ENCODE data around the gene RARRES2. TPM values are rescaled to one million over a fixed set of nuclear protein-coding genes. Genes with fewer than 3 reads are reported as not detected.

Gene RARRES2
- total RNA-seq, 1 experiment from 2014 or later = 2.1 TPM

DNA sequence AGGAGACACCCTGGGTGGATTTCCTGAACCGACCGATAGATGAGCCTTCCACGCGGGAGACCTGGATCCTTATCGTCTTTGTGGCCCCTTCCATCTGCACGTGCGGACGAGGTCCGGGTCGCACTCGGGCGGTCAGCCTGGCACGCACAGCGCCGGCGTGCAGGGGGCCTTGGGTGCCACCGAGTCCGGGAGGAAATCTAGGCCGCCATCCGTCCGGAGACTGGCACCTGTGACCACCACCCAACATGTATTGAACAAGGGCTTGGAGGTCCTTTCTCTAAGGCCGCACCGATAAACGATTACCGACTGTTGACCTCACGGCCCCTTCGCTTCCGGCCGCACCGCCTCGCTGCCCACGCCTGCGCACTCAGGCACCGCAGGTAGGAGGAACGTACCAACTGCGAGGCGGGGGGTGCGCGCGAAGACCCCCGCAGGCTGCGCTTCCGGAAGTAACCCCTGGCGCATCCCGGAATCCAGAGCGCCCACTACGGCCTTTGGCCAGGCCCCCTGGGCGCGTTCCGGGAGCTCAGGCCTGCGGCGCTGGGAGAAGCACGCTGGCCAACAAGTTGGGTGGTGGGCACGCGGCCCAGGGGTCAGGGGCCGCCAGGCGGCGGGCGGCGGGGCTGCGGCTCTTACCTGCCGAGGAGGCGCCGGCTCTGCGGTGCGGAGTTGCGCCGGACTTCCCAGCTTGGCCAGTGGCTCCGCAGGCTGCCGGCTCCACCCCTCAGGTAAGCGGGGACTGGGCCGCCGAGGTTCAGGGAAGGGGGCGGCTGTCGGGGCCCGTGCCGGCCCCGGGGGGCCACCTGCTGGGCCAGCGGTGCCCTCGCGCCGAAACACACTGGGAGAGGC lies 18.4 kb downstream of the RARRES2 start, which contains the start of the genes ACTR3C and LRRC61 (continued):
- TF ChIP-seq TCF7L2 (IDR thresholded peaks at IDR 0.05; ENCODE audit: borderline replicate concordance, extremely low read depth, insufficient read depth, insufficient read length) (peak; percentile 34), EZH2 (IDR thresholded peaks at IDR 0.05) (no peak), EZH2phosphoT487 (IDR thresholded peaks at IDR 0.05; ENCODE audit: borderline replicate concordance) (no peak)

DNA sequence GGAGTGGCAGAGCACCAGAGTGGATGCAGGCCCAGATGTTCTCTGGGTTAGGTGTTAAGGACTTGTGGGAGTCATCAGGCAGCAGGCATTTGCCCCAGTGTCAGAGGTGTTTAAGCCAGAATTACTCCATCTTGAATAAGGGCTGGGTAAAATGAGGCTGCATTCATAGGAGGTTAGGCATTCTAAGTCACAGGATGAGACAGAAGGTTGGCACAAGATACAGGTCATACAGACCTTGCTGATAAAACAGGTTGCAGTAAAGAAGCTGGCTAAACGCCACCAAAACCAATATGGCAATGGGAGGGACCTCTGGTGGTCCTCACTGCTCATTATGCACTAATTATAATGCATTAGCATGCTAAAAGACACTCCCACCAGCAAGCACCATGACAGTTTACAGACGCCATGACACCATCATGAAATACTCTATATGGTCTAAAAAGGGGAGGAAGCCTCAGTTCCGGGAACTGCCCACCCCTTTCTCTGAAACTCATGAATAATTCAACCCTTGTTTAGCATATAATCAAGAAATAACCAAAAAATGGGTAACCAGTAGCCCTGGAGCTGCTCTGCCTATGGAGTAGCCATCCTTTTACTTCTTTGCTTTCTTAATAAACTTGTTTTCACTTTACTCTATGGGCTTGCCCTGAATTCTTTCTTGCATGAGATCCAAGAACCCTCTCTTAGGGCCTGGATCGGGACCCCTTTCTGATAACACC lies 19.2 kb downstream of the RARRES2 start:
- no peak overlapping the region for H2AFZ ChIP-seq (ENCODE audit: low read depth, low read length, poor library complexity, severe bottlenecking)
- peaks cover 14% of the 10 kb centered on the region for H3K79me2 ChIP-seq (ENCODE audit: insufficient read depth, low read length)
- intact Hi-C loops (cut with micrococcal nuclease) = no loop called here
- peak overlapping the region; percentile 90 for H3K27ac ChIP-seq (ENCODE audit: low read depth, low read length)
- RAD21 ChIA-PET (ENCODE audit: low non-redundant PET in 1 of 2, low total read pairs in 2 of 2, uncharacterized antibody in 2 of 2, unreplicated experiment in 2 of 2) = no interaction called here
- peak overlapping the region; percentile 59 to 69 for H3K4me3 ChIP-seq (replicated peaks in 1 of 2; ENCODE audit: low read depth in 1 of 2, low read length in 2 of 2)
- POLR2A ChIA-PET = no interaction called here
- no peaks in the 10 kb centered on the region for H4K20me1 ChIP-seq (ENCODE audit: insufficient read depth)
- peaks cover 8 to 36% of the 10 kb centered on the region in 2 experiments; a peak in 3 of 4 replicates for H3K4me1 ChIP-seq (ENCODE audit: control insufficient read depth in 1 of 2, insufficient read depth in 2 of 2, low read length in 2 of 2)
- BruUV-seq (replicated peaks) = no TSS peak
- peak; percentile 21; the same call in 1 of the 2 replicates for ATAC-seq
- H3K9me3 ChIP-seq (ENCODE audit: control insufficient read depth in 1 of 2, insufficient read depth in 1 of 2, low read depth in 1 of 2, low read length in 2 of 2) = no peaks in the 10 kb centered on the region
- CTCF ChIA-PET = no interaction called here
- no peaks in the 10 kb centered on the region for H3K27me3 ChIP-seq (ENCODE audit: insufficient read depth, low read length)
- no peak for DNase-seq (ENCODE audit: low read depth, low spot score)
- H3K9ac ChIP-seq (ENCODE audit: low read length) = peak overlapping the region; percentile 79
- H3K36me3 ChIP-seq (ENCODE audit: control insufficient read depth in 1 of 2, insufficient read depth in 2 of 2, low read length in 2 of 2) = peaks cover 0 to 3% of the 10 kb centered on the region in 2 experiments; a peak in 1 of 4 replicates
- H3K9me2 ChIP-seq (ENCODE audit: insufficient read depth) = no peaks in the 10 kb centered on the region
- H3K4me2 ChIP-seq (ENCODE audit: low read length) = peak overlapping the region; percentile 76
- TF ChIP-seq EGR1 (IDR thresholded peaks at IDR 0.05; ENCODE audit: low read depth) (no peak), POLR2A (IDR thresholded peaks at IDR 0.05; ENCODE audit: borderline replicate concordance, extremely low read depth, insufficient read depth, insufficient read length) (no peak), FOSL1 (IDR thresholded peaks at IDR 0.05; ENCODE audit: low read depth) (no peak), EZH2phosphoT487 (IDR thresholded peaks at IDR 0.05; ENCODE audit: borderline replicate concordance) (no peak), CEBPB (IDR thresholded peaks at IDR 0.05; ENCODE audit: low read depth) (no peak), CBX3 (IDR thresholded peaks at IDR 0.05; ENCODE audit: low read depth) (no peak), SRF (IDR thresholded peaks at IDR 0.05; ENCODE audit: low read depth) (no peak), YY1 (IDR thresholded peaks at IDR 0.05; ENCODE audit: extremely low read depth, insufficient replicate concordance, low read depth, low read length) (no peak), JUND (IDR thresholded peaks at IDR 0.05) (no peak), RAD21 (IDR thresholded peaks at IDR 0.05; ENCODE audit: low read depth) (no peak), EZH2 (IDR thresholded peaks at IDR 0.05) (no peak), SIN3A (IDR thresholded peaks at IDR 0.05; ENCODE audit: low read depth) (no peak; the same call in 1 of the 2 replicates), ELF1 (IDR thresholded peaks at IDR 0.05; ENCODE audit: borderline replicate concordance, low read depth) (no peak), ZFX (IDR thresholded peaks at IDR 0.05) (no peak), TCF7L2 (IDR thresholded peaks at IDR 0.05; ENCODE audit: borderline replicate concordance, extremely low read depth, insufficient read depth, insufficient read length) (no peak)
- TF ChIP-seq, protein P1, sequence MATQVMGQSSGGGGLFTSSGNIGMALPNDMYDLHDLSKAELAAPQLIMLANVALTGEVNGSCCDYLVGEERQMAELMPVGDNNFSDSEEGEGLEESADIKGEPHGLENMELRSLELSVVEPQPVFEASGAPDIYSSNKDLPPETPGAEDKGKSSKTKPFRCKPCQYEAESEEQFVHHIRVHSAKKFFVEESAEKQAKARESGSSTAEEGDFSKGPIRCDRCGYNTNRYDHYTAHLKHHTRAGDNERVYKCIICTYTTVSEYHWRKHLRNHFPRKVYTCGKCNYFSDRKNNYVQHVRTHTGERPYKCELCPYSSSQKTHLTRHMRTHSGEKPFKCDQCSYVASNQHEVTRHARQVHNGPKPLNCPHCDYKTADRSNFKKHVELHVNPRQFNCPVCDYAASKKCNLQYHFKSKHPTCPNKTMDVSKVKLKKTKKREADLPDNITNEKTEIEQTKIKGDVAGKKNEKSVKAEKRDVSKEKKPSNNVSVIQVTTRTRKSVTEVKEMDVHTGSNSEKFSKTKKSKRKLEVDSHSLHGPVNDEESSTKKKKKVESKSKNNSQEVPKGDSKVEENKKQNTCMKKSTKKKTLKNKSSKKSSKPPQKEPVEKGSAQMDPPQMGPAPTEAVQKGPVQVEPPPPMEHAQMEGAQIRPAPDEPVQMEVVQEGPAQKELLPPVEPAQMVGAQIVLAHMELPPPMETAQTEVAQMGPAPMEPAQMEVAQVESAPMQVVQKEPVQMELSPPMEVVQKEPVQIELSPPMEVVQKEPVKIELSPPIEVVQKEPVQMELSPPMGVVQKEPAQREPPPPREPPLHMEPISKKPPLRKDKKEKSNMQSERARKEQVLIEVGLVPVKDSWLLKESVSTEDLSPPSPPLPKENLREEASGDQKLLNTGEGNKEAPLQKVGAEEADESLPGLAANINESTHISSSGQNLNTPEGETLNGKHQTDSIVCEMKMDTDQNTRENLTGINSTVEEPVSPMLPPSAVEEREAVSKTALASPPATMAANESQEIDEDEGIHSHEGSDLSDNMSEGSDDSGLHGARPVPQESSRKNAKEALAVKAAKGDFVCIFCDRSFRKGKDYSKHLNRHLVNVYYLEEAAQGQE (IDR thresholded peaks at IDR 0.05; ENCODE audit: low read depth) = no peak
- TF ChIP-seq, protein P2, sequence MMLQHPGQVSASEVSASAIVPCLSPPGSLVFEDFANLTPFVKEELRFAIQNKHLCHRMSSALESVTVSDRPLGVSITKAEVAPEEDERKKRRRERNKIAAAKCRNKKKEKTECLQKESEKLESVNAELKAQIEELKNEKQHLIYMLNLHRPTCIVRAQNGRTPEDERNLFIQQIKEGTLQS (IDR thresholded peaks at IDR 0.05) = no peak
- TF ChIP-seq, protein P3, sequence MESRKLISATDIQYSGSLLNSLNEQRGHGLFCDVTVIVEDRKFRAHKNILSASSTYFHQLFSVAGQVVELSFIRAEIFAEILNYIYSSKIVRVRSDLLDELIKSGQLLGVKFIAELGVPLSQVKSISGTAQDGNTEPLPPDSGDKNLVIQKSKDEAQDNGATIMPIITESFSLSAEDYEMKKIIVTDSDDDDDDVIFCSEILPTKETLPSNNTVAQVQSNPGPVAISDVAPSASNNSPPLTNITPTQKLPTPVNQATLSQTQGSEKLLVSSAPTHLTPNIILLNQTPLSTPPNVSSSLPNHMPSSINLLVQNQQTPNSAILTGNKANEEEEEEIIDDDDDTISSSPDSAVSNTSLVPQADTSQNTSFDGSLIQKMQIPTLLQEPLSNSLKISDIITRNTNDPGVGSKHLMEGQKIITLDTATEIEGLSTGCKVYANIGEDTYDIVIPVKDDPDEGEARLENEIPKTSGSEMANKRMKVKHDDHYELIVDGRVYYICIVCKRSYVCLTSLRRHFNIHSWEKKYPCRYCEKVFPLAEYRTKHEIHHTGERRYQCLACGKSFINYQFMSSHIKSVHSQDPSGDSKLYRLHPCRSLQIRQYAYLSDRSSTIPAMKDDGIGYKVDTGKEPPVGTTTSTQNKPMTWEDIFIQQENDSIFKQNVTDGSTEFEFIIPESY (IDR thresholded peaks at IDR 0.05; ENCODE audit: extremely low read depth, insufficient replicate concordance, low read length) = no peak

Data from HCT116 (cell line).